Stimulated activated CD4-positive, alpha-beta T cell treated with anti-CD3 and anti-CD28 coated beads, Interleukin-2, amount 100 ng/mL, for 4 hours (primary cell): ENCODE results near the gene RAD21L1.
"Not testable (repeated sequence)": the region's sequence is repeated elsewhere in the genome, so short reads cannot be mapped to it uniquely, and the experiment has no call there.

Experiments used
- DNase-seq: peaks from one replicate; pipeline ENCODE4 v3.0.0-alpha.2; 2020; ENCODE audit warnings: low read depth

RAD21L1 gene

DNA sequence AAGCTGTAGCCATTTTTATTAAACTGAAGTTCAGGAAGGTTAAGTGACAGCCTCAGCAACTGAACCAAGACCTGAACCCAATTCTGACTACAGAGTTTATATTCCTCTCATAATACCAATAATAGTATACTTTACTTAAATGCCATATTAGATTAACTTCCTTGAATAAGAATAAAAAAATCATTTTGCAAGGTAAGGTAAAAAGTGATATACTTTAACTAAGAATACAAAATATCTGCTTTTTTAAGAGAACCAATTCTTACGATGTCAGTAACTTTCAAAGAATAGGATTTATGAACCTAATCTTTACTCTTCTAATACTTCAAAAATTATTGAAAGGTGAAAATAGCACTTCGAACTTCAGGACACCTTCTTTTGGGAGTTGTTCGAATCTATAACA is 3.7 kb downstream of the RAD21L1 start:
- no peak for DNase-seq

GRCh38 chr20:1232286-1233111 is 6.7 kb downstream of the RAD21L1 start:
- DNase-seq = no peak

- DNase-seq = no peak
These were observed 14.7 kb downstream of the RAD21L1 start for GRCh38 chr20:1240549-1240948.

GRCh38 chr20:1241456-1241855 is 15.6 kb downstream of the RAD21L1 start:
- DNase-seq = no peak

DNA sequence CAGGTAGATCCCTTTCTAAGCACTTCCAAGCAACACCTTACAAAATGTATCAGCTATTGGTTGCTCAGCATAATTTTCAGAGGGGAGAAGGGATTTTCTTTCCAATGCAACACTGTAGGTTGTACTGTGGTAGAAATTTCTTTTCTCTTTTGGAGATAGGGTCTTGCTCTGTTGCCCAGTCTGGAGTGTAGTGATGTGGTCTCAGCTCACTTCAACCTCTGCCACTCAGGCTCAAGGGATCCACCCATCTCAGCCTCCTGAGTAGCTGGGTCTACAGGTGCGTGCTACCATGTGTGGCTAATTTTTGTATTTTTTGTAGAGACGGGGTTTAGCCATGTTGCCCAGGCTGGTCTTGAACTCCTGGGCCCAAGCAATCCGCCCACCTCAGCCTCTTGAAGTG is 16.3 kb downstream of the RAD21L1 start:
- no peak for DNase-seq

- DNase-seq = no peak
These were observed 16.7 kb downstream of the RAD21L1 start for GRCh38 chr20:1242530-1242929.

- no peak for DNase-seq
These were observed 19.7 kb downstream of the RAD21L1 start for GRCh38 chr20:1245578-1245977.

DNA sequence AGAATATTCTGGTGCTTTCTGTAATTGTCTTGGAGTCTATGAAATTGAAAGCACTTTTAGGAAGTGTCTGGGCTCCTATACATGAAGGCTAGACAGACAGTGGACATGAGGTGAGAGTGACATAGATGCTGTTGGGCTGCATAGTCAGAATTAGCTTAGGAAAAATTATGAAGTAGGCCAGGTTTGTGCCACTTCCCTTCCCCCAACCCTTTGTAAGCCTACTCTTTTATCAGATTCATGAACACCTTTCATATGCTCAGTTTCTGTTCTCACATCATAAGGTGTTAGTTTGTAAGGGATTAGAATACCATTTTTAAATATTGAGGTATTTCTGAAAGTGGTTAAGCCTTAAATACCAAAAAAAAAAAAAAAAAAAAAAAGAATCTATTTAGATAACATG is 21.8 kb downstream of the RAD21L1 start:
- no peak for DNase-seq

DNA sequence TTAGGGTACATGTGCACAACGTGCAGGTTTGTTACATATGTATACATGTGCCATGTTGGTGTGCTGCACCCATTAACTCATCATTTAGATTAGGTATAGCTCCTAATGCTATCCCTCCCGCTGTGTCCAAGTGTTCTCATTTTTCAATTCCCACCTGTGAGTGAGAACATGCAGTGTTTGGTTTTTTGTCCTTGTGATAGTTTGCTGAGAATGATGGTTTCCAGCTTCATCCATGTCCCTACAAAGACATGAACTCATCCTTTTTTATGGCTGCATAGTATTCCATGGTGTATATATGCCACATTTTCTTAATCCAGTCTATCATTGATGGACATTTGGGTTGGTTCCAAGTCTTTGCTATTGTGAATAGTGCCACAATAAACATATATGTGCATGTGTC is 24.4 kb downstream of the RAD21L1 start:
- not testable (repeated sequence) for DNase-seq

DNA sequence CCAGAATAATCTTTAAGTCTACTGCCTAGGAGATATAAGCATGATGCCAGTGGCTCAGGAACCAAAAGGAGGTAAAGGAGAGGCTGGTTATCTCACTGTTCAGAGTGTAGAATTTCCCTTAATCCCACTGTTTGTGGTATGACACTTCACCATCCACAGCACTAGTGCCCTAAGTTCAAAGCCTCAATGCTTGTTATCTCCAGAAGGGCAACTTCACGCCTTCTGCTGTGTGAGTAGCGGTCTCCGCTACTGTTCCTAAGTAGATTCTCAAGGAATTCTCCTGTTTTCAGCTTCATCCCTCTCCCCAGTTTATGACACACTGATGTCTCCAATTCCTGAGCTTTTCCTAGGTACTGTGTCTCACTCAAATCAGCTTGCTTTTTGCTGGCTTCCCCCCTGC is 26.6 kb downstream of the RAD21L1 start:
- no peak for DNase-seq

GRCh38 chr20:1254254-1254653 is 28.4 kb downstream of the RAD21L1 start:
- no peak for DNase-seq

DNA sequence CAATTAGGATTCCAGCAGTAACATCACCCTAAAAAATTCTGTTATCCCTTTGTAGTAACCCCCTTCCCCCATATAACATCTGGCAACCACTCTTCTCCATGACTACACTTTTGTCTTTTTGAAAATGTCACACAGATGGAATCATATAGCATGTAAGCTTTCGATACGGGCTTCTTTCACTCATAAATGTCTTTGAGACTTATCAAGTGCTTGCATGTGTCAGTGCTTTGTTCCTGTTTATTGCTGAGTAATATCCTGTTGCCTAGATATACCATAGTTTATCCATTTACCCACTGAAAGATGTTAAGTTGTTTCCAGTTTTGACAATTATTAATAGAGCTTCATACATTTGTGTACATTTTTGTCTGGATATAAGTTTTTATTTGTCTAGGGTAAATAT is 29.8 kb downstream of the RAD21L1 start:
- no peak for DNase-seq

- DNase-seq = no peak
These were observed 38.0 kb downstream of the RAD21L1 start for GRCh38 chr20:1263853-1264252.

GRCh38 chr20:1264727-1265126 is 38.9 kb downstream of the RAD21L1 start:
- no peak for DNase-seq

DNA sequence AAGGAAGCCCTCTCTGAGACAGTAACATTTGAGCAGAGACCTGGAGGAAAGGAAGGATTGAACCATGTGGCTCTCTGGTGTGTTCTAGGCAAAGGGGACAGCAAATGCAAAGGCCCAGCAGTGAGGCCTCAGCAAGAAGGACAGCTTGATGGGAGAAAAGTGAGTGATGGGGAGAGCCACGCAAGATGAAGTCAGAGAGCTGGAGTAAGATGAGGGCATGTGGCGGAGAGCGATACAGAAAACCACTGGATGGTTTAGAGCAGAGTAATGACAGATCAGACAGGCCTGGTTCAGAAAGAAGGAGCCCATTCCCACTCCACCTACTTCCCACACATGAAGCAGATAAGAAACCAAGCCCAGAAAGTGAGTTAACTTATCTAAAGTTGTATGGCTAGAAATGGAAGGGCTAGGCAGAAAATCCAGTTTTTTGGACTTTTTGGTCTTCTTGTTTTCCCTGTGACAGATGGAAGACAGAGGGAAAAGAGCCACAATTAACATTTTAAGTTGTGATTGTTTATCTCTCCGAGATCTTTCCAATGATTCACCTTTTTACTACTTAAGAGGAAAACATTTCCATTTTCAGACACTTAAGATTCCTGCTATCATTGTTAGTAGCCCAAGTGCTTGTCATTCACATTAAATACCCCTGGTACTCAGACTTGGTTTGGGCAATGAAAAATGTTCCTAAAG is 39.5 kb downstream of the RAD21L1 start:
- no peak for DNase-seq

- no peak for DNase-seq
These were observed 40.0 kb downstream of the RAD21L1 start for GRCh38 chr20:1265916-1266166.

GRCh38 chr20:1266167-1266973 is 40.5 kb downstream of the RAD21L1 start, which contains the start of gene SNPH:
SNPH (plus strand) TSS chr20:1266294; CDS start chr20:1296240, 29,946 bp downstream.
- peak; percentile 48 for DNase-seq

DNA sequence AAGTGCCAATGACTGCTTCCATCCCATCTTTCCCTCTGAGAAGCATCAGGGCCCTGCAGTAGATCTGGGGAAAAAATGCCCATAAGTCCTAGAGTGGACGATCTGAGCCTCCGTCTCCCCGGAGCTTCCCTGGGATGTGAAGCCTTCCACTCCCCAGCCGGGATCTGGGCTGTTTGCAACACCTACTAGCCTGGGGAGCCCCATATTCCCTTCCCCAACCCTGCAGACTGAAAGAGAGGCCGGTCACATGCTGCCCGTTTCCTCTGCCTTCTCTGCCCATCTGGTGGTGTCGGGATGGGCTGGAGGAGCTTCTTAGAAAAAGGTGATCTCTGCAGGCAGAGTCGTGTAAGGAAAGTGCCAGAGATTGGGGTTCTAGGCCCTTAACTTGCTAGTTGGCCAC is 41.3 kb downstream of the RAD21L1 start:
- DNase-seq = no peak

DNA sequence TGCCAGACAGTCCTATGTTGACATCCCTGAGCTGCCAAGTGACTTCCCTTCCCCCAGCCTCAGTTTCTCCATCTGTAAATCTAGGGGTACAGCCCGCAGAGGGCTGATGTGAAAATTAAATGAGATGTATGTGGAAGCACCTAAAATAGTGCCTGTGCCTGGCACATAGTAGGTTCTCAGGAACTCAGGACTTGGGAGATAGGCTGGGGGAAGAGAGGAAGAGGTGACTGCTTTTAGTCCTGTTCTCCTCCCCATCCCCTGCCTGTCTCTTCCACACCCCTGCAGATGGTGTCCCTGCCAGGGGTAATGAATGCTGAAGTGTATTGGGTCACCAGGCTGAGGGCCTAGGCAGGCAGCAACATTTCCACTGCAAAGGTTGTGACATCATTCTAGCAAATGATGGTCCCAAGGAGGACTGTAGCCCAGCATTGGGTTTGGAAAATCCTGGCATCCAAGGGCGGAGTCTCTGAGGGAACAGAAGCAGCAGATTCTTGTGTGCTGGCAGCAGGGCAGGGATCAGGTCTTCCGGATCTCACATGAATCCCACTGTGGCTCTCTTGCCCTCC is 42.0 kb downstream of the RAD21L1 start:
- no peak for DNase-seq

GRCh38 chr20:1269235-1269634 is 43.4 kb downstream of the RAD21L1 start:
- no peak for DNase-seq

- no peak for DNase-seq
These were observed 44.0 kb downstream of the RAD21L1 start for GRCh38 chr20:1269850-1270249.

- DNase-seq = no peak
These were observed 46.7 kb downstream of the RAD21L1 start for GRCh38 chr20:1272368-1273100.
